HUDEP-2 (cell line): Measurements from ENCODE around the gene CST6.

Experiments
- DNase-seq, 76 experiments: peaks; one replicate each; lab custom pipeline; 2025; ENCODE audit not compliant: unreplicated experiment in 76 of 76; lab: John Stamatoyannopoulos, UW

The CST6 gene

GRCh38 chr11:66011785-66012303 is at the start of gene CST6:
Gene CST6, plus strand, starts transcription at chr11:66012008. Its CDS starts 37 bp downstream, at chr11:66012045.
- no peak for DNase-seq

- DNase-seq: peak in 1 of 76 experiments; percentile 12
Measured at GRCh38 chr11:65962141-65962564, 49.7 kb upstream of the CST6 start.

- no peak for DNase-seq
Measured at GRCh38 chr11:65964906-65965305, 46.9 kb upstream of the CST6 start.

- DNase-seq: no peak
Measured at GRCh38 chr11:65965986-65966762, 45.6 kb upstream of the CST6 start.

- no peak for DNase-seq
Measured at GRCh38 chr11:65967329-65967934, 44.4 kb upstream of the CST6 start.

- no peak for DNase-seq
Measured at GRCh38 chr11:65968600-65969482, 43.0 kb upstream of the CST6 start.

- no peak for DNase-seq
Measured at GRCh38 chr11:65972116-65972515, 39.7 kb upstream of the CST6 start.

- no peak for DNase-seq
Measured at GRCh38 chr11:65973439-65974110, 38.2 kb upstream of the CST6 start.

GRCh38 chr11:65975771-65976170 is 36.0 kb upstream of the CST6 start:
- DNase-seq: no peak

GRCh38 chr11:65976216-65977176 is 35.3 kb upstream of the CST6 start:
- DNase-seq: no peak

- DNase-seq: no peak
Measured at GRCh38 chr11:65977621-65978390, 34.0 kb upstream of the CST6 start.

- no peak for DNase-seq
Measured at GRCh38 chr11:65978391-65979238, 33.2 kb upstream of the CST6 start.

- no peak for DNase-seq
Measured at GRCh38 chr11:65979261-65979759, 32.5 kb upstream of the CST6 start.

GRCh38 chr11:65981101-65981740 is 30.6 kb upstream of the CST6 start:
- DNase-seq: no peak

- DNase-seq: no peak
Measured at GRCh38 chr11:65981972-65982823, 29.6 kb upstream of the CST6 start.
